GM03348 (cell line): Measurements from ENCODE around the gene EXT2.
A peak's percentile ranks its signal among the peaks of the same experiment; 100 is the strongest.

Source experiments
- DNase-seq: peaks from one replicate; pipeline ENCODE4 v3.0.0; 2012; ENCODE audit warnings: low spot score

EXT2 gene

DNA sequence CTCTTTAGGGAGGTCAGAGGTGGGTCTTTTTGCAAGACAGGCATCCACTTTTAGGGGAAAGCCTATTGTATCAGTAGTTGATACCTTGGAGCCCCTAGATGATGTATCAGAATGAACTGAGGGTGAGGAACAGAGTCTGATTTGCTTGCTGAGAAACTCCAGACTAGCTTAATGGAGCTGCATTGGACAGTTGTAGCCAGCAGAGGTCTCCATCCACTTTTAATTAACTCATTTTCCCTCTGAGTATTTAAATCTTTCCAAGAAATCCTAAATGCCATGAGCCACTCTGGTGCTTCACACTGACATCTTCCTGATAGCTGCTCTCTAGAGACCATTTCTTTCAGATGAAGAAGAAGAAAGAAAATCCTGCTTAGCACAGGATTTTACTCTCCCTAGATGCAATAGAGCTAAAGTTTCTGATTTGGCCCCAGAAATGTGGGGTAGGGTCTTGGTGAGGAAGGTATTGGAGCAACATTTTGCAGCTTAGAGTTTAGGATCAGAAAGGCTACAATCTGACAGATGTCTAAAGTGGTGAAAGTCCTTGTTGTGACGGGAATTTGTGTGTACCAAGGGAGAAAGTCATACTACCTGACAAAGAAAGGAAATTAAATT lies 38.0 kb downstream of the EXT2 start:
- peak; percentile 61 for DNase-seq

DNA sequence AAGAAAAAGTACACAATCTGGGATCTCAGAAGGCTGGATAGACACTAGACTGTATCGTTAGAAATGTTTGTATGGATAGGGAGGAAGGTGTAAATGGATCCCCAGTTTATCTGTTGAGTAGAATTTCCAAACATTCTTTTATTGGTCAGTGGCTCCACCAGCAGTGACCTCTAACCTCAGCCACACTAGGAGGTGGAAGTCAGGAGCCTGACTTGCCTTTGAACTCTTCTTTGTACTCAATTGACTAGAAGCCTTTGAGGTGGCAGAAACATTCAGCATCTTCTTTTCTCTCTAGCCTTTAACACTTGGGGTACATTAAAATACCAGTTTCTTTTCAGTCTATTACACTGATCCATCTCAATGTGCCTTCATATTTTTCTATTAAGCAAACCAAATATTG lies 39.1 kb downstream of the EXT2 start:
- no peak for DNase-seq

DNA sequence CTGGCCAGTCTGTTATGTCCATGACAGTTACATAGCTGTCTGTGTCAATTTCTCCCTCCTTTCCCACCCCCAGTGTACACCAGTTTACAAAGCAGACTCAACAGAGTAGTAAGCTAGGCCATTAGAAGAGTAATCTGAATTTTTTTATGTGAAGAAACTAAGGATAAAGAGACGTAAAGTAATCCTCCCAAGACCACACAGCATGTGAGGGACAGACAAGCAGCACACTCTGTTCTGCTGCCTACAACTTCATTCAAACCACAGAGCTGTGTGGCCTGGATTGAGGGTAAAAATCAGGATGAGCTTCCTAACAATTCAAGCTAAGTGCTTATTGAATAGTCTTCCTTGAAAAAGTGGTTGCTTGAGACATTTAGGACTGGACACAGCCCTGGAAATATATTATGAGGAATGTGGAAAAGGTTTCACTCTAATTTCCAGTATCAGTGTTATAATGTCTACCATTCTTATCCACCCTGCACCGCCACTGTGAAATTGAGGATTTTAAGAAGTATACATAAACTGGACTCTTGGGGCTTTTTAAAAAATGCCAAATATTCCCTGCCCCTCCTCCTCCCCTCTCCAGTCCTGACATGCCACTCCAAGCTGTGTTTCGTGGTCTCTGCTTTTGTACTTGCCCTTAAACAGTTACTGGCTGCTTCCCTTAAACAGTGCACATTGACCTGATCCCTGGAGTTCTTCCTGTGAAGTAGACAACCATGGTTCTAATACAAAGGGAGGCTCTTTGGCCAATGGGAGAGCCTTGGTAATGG lies 40.9 kb downstream of the EXT2 start:
- no peak for DNase-seq

DNA sequence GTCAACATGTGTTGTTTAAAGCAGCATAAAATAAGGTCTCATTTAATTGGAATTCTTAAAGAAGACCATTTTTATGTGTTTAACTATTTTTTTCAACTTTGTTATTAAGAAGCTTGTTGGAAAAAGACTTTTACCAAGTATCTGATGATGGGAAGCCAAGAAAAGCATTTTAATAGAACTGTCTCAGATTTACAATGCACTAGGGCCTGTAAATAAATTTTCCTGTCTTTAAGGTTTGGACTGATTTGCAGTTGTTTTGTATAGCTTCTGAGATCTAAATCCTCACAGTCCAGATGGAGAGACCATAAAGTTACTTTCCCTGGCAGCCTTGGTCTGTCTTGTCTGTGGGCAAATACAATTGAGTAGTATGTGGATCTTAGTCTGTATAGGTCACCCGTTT lies 41.6 kb downstream of the EXT2 start:
- no peak for DNase-seq

GRCh38 chr11:44138286-44138685 lies 42.8 kb downstream of the EXT2 start:
- DNase-seq = peak; percentile 13

- no peak for DNase-seq
These were observed 43.5 kb downstream of the EXT2 start for GRCh38 chr11:44138980-44139379.

DNA sequence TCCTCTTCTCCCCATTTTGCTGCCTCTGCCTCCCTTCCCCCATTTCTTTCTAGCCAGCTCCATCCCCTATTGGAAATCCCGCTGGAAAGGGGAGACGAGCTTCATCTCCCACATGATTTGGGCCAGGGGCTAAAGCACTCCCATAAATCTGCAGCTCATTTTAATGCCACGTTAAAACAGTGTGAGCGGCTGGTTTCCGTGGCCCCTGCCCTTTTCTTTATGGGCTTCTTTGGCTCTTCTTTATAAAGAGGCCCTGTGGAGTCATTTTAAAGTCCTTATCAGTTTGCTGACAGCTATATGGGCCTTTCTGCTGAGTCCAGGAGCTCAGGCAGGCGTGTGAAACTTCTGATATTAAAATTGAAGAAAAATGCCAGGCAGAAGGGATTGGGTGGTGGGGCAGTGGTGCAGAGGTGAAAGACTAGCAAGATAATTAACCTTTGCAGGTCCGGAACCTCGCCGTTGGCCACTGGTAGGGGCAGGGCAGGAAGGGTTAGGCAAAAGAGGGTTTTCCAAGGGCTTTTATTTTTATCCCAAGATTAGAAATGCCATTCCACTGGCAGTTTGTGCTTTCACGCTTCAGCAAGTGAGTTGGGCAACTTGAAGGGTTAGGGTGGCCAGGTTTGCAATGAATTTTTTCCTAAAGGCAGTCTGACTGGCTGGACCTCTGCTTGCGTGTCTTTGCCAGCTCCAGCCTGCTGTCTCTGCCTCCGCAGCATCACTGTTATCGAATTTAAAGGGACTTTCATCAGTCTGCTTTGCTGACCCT lies 44.3 kb downstream of the EXT2 start:
- no peak for DNase-seq

DNA sequence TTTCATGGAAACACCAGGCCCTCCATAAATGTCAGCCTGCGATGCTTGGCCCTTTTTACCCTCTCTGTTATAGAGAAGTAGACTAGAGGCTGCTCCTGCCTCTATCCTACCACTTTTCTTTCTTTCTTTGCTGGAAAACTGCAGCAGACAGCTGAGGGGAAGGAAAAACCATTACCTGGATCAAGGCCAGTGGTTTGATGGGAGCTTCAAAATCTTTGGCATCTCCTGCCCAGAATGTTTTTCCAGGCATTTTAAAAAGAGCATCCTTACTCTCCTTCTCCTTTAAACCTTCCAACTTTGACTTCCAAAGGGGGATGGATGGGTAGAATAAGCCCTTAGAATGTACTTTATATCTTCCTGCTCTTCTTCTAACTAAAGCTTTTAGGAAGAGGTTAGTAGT lies 44.9 kb downstream of the EXT2 start:
- no peak for DNase-seq

GRCh38 chr11:44140805-44141204 lies 45.3 kb downstream of the EXT2 start:
- no peak for DNase-seq

- no peak for DNase-seq
These were observed 48.8 kb downstream of the EXT2 start for GRCh38 chr11:44143987-44144909.

DNA sequence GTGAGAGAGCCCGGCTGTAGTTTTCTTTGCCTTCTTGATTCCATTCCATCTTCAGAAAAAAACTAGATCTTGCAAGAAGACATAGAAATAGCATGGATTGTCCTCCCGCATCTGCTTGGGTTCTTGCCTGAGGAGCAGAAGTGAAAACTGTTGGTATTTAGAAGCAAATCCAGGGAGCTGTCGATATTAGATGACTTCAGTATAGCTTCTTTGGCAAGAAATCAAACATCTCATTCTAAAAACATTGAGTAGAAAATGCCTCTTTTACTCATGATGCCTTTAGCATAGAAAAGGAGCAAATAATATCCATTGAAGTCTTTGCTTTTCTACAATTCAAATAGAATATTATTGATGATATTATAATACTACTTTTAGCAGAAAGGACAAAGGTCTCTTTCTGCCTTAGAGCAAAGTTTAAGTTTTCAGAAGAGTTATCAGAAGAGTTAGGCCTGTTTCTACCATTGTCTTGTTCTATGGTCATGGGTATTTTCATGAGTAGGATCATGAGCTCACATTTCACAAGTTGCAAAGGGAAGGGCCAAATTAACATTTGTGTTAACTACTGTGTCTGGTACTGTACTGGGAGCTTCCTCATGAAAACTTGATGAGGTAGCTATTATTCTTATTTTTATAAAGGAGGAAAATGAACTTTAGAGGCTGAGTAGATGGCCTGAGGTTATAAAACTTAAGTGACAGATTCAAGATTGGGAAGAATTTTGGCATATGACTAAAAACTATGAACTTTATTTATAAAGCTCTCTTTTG lies 49.7 kb downstream of the EXT2 start:
- no peak for DNase-seq

- no peak for DNase-seq
These were observed 51.5 kb downstream of the EXT2 start for GRCh38 chr11:44146931-44147330.

GRCh38 chr11:44147751-44148150 lies 52.3 kb downstream of the EXT2 start:
- no peak for DNase-seq

DNA sequence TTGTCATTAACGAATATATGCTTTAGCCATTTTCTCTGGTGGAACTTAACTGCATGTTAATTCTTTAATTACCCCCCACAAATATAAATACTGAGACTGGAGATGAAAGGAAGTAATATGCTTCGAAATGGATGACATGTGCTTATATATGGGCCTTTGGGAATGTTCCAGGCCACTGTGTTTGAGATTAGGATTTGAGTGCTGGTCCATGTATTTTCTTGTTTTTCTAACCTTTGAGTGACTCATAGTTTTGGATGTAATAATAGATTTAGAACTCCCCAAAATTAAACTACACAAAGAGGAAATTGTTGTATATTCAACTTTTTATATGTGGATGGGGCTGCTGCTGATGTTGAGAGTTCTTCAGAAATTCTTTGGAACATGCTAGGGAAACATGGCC lies 54.2 kb downstream of the EXT2 start:
- DNase-seq = no peak

GRCh38 chr11:44150401-44150800 lies 54.9 kb downstream of the EXT2 start:
- no peak for DNase-seq

- DNase-seq = no peak
These were observed 61.5 kb downstream of the EXT2 start for GRCh38 chr11:44157019-44157418.

DNA sequence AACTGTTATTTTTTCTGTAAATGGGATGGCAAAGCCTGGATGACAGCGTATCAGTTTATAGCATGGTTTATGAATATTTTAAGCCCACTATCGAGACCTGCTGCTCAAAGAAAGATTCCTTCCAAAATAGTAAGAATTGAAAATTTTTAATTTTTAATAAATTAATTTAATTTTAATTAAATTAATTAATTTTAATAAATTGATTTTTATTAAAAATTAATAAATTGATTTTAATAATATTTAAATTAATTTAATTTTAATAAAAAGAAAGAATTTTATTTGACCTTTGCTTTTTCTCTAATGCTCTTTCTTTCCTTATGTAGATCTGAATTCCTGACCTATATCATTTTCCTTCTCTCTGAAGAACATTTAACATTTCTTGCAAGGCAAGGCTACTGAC lies 62.9 kb downstream of the EXT2 start:
- no peak for DNase-seq

DNA sequence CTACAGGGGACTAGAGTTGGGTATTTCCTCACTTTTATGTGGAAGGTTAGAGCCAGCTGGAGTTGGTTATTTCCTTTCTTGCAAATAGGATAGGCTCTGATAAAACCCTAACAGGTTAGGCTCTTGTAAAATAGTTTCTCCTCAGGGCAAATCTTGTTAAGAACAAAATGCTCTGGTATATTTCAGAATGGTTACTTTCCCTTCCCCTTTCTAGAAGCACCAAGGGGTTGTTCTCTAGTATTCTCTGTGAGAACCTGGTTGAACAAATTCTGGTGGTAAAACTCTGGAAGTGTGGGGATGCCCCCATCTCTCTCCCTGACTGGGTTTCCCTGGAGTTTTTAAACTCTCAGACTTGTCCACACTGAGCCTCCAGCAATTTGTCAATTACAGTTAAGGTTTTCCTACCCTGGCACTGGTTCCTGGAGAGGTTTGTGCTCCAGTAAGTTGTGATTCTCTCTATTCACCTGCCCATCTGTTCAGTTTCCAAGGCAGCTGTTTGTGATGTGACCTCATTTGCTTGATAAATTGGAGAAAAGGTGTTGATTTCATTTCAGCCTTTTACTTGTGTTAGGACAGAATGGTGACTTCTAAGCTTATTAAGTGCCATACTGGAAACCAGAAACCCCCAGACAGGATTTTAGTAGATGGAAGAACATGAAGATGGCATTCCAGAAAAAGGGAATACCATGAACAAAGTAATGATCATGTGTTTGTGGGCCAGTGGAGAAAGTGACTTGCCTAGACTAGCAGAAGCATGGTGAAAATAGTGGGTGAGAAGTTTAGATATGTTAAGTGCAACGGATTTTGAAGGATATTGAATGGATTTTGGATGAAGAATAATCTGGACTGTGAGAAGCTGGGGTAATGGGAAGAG lies 64.6 kb downstream of the EXT2 start:
- DNase-seq = no peak

GRCh38 chr11:44162004-44162403 lies 66.5 kb downstream of the EXT2 start:
- DNase-seq = no peak

DNA sequence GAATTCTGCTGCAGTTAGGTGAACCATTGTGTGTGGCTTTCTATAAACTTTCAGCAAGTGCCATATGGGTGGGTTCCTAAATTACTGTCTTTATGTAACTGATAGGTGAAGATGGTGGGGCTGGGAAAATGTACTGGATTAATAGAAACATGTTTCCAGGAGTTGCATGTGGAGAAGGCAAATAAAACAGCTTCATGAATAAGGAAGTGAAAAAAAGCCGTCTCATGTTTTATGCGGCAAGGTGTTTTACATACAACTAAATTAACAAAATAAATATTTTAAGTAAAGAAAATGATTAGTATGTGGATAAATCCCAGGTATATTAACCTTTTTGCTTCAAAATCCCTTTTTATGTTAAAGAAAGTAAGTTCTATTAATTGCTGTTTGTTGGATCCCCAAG lies 67.2 kb downstream of the EXT2 start:
- no peak for DNase-seq
